GM19372 (cell line): ENCODE measurements around the gene ALOX15B.
"Not testable (repeated sequence)": the region's sequence is repeated elsewhere in the genome, so short reads cannot be mapped to it uniquely, and the experiment has no call there.

Experiments used
- ATAC-seq: cut with Tn5 transposase; IDR thresholded peaks from one replicate; pipeline ENCODE4 v1.9.1; 2021; ENCODE audit warnings: mild to moderate bottlenecking, low read depth, moderate library complexity; ENCODE audit not compliant: unreplicated experiment

The ALOX15B gene

GRCh38 chr17:8012996-8013640, 25.7 kb upstream of the ALOX15B start:
- no peak for ATAC-seq

GRCh38 chr17:8013731-8014557, 24.9 kb upstream of the ALOX15B start:
- ATAC-seq, result no peak

GRCh38 chr17:8014558-8014850, 24.4 kb upstream of the ALOX15B start:
- no peak for ATAC-seq

GRCh38 chr17:8015236-8015956, 23.5 kb upstream of the ALOX15B start:
- no peak for ATAC-seq

DNA sequence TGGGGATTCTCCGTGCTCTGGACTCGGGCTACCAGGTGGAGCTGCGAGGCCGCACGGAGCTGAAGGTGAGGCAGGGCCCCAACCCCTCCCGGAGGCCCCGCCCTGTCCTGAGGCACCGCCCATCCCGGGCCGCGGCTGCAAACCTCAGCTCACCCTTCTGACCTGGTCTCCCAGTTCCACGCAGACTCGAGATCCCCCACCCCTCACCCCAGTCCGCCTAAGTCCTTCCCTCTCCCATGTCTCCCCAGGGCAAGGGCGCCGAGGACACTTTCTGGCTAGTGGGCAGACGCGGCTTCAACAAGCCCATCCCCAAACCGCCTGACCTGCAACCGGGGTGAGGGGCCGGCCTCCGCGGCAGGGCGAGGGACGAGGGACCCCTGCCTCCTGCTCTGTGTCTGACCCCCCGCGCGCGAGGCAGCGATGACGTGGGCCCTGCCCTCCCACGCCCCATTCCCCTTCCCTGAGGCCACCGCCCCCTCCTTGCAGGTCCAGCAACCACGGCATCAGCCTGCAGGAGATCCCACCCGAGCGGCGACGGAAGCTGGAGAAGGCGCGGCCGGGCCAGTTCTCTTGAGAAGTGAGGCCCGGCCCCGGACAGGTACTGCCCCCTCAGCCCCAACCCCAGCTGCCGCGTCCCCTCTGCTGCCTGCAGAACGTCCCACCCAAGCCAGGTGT, 22.8 kb upstream of the ALOX15B start:
- no peak for ATAC-seq

DNA sequence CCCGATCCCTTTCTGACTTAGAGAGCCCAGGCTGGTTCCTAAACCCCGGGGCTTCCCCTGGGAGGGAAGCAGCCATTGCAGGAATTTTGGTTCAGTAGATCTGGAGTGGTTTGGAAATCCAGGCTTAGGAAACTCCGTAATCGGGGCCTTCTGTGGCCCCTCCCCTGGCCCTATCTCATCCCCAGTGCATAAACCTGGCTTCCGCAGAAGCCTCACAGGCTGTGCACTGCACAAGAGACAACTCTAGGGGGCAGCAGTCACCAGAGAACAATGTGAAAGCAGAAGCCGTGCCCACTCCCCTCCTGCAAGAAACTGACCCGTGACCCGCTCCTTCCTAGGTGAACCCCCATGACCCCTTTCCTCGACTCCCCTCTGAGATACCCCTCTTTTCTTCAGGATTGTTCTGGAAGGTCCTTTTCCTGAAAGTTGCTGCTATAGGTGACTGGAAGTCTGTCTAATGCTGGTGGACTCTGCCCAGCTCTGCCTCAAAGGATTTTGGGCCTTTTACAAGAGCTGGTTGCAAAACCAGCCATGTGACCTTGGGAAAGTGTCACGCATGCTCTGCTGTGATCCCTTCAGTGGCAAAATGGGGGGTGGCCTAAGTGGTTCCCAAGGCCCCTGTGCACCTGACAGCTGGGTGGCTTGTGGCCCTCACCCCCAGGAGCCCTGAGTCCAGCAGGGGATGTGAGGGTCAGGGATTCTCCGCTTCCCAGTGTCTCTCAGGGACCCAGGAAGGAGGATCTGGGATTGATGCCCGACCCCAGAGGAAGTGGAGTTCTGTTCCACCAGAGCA, 22.0 kb upstream of the ALOX15B start:
- no peak for ATAC-seq

DNA sequence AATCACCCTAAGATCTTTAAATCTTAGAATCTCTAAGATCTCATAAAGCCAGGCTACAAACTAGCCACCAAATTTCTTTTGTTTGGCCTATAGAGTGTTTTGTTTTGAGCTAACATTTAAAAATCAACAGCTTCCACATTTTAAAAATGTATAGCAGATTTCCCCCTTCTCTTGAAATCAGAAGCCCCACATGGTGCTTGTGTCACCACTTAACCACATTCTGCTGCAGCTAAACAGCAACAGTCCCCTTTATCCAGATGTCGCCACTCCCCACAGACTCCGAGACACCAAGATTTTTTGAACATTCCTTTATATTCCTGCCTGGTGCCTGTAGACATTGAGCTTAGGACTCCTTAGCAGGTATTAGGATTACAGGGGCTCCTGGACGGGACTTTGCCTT, 20.4 kb upstream of the ALOX15B start:
- ATAC-seq, result no peak

DNA sequence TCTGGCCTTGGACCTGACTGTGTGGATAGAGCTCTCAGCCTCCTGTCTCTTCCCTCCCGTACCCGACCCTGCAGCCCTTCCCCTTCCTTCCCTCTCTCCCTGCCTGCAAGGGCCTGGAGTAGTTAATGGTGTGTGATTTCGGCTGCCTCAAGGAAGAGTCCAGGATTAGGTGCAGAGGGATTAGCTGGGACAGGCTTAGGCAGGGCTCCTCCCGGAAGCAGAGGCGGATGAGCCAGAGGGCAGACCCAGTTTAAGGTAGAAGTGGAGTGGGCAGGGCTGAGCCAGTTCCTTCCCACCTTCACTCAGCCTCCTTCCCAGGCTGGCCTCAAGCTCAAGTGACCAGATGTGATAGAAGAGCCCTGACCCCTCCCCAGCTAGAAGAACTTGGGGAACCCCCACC, 19.7 kb upstream of the ALOX15B start:
- no peak for ATAC-seq

- no peak for ATAC-seq
Observed at GRCh38 chr17:8019665-8020650, 18.9 kb upstream of the ALOX15B start.

DNA sequence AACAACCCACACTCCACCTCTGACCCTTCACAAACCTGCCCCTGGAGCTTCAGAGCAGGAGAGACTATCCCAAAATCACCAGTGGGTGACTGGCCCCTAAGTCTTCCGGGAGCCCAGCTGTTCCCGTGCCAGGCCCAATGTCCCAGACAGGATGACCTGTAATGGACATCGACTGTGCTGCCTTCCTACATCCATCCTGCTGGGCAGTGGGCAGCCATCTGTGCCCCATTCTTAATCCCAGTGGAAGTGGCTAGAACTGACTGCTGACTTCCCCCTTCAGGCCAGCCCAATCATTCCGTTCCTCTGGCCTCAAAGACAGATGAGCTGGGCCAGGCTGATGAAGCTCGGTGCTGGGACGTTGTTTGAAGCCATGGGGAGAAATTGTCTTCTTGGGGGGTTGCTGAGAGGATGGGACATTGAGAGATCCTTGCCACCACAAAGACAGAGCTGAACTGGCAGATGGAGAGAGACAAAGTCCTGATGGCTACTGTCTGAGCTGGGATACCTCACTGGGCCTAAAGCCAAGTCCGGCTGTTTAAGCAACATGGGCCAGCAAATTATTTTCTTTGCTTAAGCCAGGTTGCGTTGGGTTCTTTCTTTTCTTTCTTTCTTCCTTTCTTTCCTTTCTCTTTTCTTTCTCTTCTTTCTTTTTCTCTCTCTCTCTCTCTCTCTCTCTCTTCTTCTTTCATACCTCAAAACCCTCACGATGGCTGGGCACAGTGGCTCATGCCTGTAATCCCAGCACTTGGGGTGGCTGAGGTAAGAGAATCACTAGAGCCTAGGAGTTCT, 17.9 kb upstream of the ALOX15B start:
- no peak for ATAC-seq

- no peak for ATAC-seq
Observed at GRCh38 chr17:8021565-8022359, 17.1 kb upstream of the ALOX15B start.

- ATAC-seq, result no peak
Observed at GRCh38 chr17:8022360-8023003, 16.4 kb upstream of the ALOX15B start.

DNA sequence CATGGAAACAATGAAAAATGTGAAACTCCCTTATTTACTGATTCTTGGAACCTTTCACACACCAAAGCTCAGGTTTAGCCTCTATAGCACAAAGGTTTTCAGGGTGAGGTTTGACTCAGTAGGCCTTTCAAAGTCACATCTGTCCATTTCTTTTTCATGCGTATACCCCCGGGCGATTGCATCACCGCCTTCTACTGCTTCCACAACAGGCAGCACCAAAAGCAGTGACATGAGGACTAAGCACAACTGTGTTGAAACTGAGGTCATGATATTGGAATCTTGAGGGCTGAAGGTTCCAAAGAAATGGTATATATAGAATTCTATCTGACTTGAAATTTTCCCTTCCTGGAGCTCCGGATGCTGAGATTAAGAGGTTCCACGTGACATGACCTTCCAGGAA, 14.7 kb upstream of the ALOX15B start:
- ATAC-seq, result not testable (repeated sequence)

DNA sequence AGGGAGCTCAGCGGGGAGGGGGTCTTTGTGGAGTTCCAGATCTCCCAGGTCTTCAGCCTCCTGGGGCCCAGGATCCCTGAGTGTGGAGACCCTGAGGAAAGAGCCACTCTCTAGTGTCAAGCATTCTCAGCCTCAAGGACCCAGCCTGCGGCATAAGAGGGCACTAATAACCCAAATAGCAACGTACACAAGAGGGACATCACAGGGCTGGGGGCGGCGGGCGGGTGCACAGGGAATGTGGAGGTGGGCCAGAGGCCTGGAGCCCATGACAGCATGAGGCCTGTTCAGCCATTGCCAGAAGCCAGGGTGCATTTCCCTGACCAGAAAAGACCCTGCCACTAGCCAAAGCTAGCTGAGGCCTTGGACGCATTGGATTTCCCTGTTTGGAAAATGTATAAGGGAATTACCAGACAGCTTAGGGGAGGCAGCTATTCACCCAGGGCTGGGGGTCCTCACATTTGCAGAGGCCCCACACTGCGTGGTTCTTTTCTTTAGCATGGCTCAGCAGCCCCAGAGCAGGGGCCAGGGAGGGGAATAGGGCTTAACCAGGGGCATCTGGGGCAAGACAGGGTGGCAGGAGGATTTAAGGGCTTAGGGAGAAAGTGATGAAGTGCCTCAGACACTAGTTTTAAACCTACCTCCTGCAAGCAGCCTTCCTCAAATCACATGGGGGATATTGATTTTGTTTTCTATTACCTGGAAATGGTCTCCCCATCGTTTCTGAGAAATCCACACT, 13.5 kb upstream of the ALOX15B start:
- ATAC-seq, result no peak

GRCh38 chr17:8029121-8029520, 9.7 kb upstream of the ALOX15B start:
- no peak for ATAC-seq

GRCh38 chr17:8031261-8031661, 7.6 kb upstream of the ALOX15B start:
- no peak for ATAC-seq
